ENCODE results near the gene PDE8A. TPM values are rescaled to one million over a fixed set of nuclear protein-coding genes. Genes with fewer than 3 reads are reported as not detected.

Gene PDE8A
- total RNA-seq, 1 experiment from 2014 or later: 40.0 TPM

DNA sequence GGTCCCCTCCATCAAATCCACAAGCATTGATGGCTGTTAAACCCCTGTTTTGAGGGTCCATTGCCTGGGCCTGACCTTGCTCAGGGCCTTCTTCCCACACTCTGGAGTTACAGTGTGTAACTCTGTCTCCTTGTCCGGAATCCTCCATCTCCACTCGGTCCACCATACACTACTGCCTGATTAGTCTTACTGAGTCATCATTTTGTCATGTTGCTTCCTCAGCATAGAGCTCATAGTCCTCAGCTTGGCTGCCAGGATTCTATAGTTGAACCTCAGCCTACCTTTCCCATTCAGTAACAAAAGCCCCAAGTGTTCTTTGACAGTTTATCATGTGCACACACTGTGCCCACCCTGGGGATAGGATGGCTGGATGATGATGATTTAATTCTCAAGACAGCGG lies 113.0 kb downstream of the PDE8A start:
- in situ Hi-C loops (cut with HindIII; ENCODE audit: low pct_unique_long_range_greater_than_20kb, low sequenced_read_pairs) (no loop called here), intact Hi-C loops (cut with micrococcal nuclease; ENCODE audit: unreplicated experiment) (no loop called here)
- POLR2A ChIA-PET: no interaction called here
- ATAC-seq (no peak), DNase-seq (ENCODE audit: low read depth, low spot score) (no peak)
- no peaks in the 10 kb centered on the region for H3K36me3 ChIP-seq (ENCODE audit: control insufficient read depth, insufficient read depth, low read length)
- no peak overlapping the region for H3K4me3 ChIP-seq (ENCODE audit: low read depth in 2 of 2, low read length in 2 of 2)
- H3K27ac ChIP-seq (ENCODE audit: low read length): no peak overlapping the region
- CTCF ChIA-PET: no interaction called here
- no peaks in the 10 kb centered on the region for H3K4me1 ChIP-seq (ENCODE audit: control insufficient read depth, insufficient read depth, low read length)
- TF ChIP-seq SIN3A (IDR thresholded peaks at IDR 0.05; ENCODE audit: borderline replicate concordance, insufficient read depth, low read depth, low read length): no peak
- no peak for TF ChIP-seq POLR2AphosphoS5 (IDR thresholded peaks at IDR 0.05; ENCODE audit: low read depth, low read length)
- no peak for TF ChIP-seq TCF7L2 (IDR thresholded peaks at IDR 0.05; ENCODE audit: low read depth, low read length)
- TF ChIP-seq CTCF (IDR thresholded peaks at IDR 0.05): no peak
- TF ChIP-seq REST (IDR thresholded peaks at IDR 0.05; ENCODE audit: insufficient read depth in 1 of 2, low read depth in 2 of 2, low read length in 1 of 2): no peak
- no peaks in the 10 kb centered on the region for H3K27me3 ChIP-seq (ENCODE audit: control insufficient read depth, insufficient read depth, low read length)
- no peaks in the 10 kb centered on the region for H3K9me3 ChIP-seq (ENCODE audit: control insufficient read depth, insufficient read depth, low read depth, low read length)
- BruUV-seq (replicated peaks): no TSS peak

GRCh38 chr15:85095566-85095965 lies 113.9 kb downstream of the PDE8A start:
- no TSS peak for BruUV-seq (replicated peaks)
- Histone ChIP-seq H3K4me1 (ENCODE audit: control insufficient read depth, insufficient read depth, low read length) (no peaks in the 10 kb centered on the region), H3K9me3 (ENCODE audit: control insufficient read depth, insufficient read depth, low read depth, low read length) (no peaks in the 10 kb centered on the region), H3K27ac (ENCODE audit: low read length) (no peak overlapping the region), H3K27me3 (ENCODE audit: control insufficient read depth, insufficient read depth, low read length) (no peaks in the 10 kb centered on the region), H3K4me3 (ENCODE audit: low read depth in 2 of 2, low read length in 2 of 2) (no peak overlapping the region), H3K36me3 (ENCODE audit: control insufficient read depth, insufficient read depth, low read length) (no peaks in the 10 kb centered on the region)
- ATAC-seq (no peak), DNase-seq (ENCODE audit: low read depth, low spot score) (no peak)
- in situ Hi-C loops (cut with HindIII; ENCODE audit: low pct_unique_long_range_greater_than_20kb, low sequenced_read_pairs): no loop called here
- POLR2A ChIA-PET: no interaction called here
- no peak for TF ChIP-seq SIN3A (IDR thresholded peaks at IDR 0.05; ENCODE audit: borderline replicate concordance, insufficient read depth, low read depth, low read length)
- TF ChIP-seq CTCF (IDR thresholded peaks at IDR 0.05): no peak
- no peak for TF ChIP-seq REST (IDR thresholded peaks at IDR 0.05; ENCODE audit: insufficient read depth in 1 of 2, low read depth in 2 of 2, low read length in 1 of 2)
- no peak for TF ChIP-seq TCF7L2 (IDR thresholded peaks at IDR 0.05; ENCODE audit: low read depth, low read length)
- TF ChIP-seq POLR2AphosphoS5 (IDR thresholded peaks at IDR 0.05; ENCODE audit: low read depth, low read length): no peak
- intact Hi-C loops (cut with micrococcal nuclease; ENCODE audit: unreplicated experiment): no loop called here
- CTCF ChIA-PET: no interaction called here
